ENCODE data around the gene DLGAP1. TPM values are rescaled to one million over a fixed set of nuclear protein-coding genes. Genes with fewer than 3 reads are reported as not detected.

DLGAP1 gene
- total and polyA plus RNA-seq, 4 donors: 0.06 to 1.2 (median 0.17) TPM; not detected in 1

GRCh38 chr18:3552305-3552704 lies 902.8 kb downstream of the DLGAP1 start:
- WGBS: 82% methylated on average over 3 of the region's 3 CpGs
- H3K9me3 ChIP-seq (ENCODE audit: control insufficient read depth in 4 of 4, low read length in 3 of 4): no peaks in the 10 kb centered on the region
- H3K27me3 ChIP-seq (ENCODE audit: control insufficient read depth in 4 of 4, insufficient read depth in 4 of 4, low read length in 3 of 4): no peaks in the 10 kb centered on the region
- H3K27ac ChIP-seq (ENCODE audit: low read depth in 1 of 2, low read length in 2 of 2): no peak overlapping the region
- TF ChIP-seq JUND (IDR thresholded peaks at IDR 0.05) (no peak), SP1 (IDR thresholded peaks at IDR 0.05) (no peak), YY1 (IDR thresholded peaks at IDR 0.05) (no peak), TAF1 (conservative IDR thresholded peaks at IDR 0.05) (no peak), REST (IDR thresholded peaks at IDR 0.05) (no peak), HNF4G (IDR thresholded peaks at IDR 0.05) (no peak), FOXA1 (IDR thresholded peaks at IDR 0.05) (no peak), MAX (IDR thresholded peaks at IDR 0.05) (no peak), NR2F2 (IDR thresholded peaks at IDR 0.05) (no peak), RXRA (IDR thresholded peaks at IDR 0.05) (no peak), RAD21 (IDR thresholded peaks at IDR 0.05) (no peak)
- H3K36me3 ChIP-seq (ENCODE audit: control insufficient read depth in 4 of 4, insufficient read depth in 3 of 4, low read depth in 1 of 4, low read length in 3 of 4): no peaks in the 10 kb centered on the region
- H3K4me3 ChIP-seq (ENCODE audit: low read depth in 1 of 3, low read length in 3 of 3): no peak overlapping the region
- H3K9ac ChIP-seq (ENCODE audit: low read depth in 1 of 2, low read length in 2 of 2): no peak overlapping the region
- H3K4me1 ChIP-seq (ENCODE audit: control insufficient read depth in 4 of 4, insufficient read depth in 4 of 4, low read length in 3 of 4): no peaks in the 10 kb centered on the region
- DNase-seq (ENCODE audit: low spot score): no peak

GRCh38 chr18:3547891-3548615 lies 907.1 kb downstream of the DLGAP1 start:
- Histone ChIP-seq H3K9me3 (ENCODE audit: control insufficient read depth in 4 of 4, low read length in 3 of 4) (no peaks in the 10 kb centered on the region), H3K36me3 (ENCODE audit: control insufficient read depth in 4 of 4, insufficient read depth in 3 of 4, low read depth in 1 of 4, low read length in 3 of 4) (no peaks in the 10 kb centered on the region), H3K9ac (ENCODE audit: low read depth in 1 of 2, low read length in 2 of 2) (no peak overlapping the region), H3K4me3 (ENCODE audit: low read depth in 1 of 3, low read length in 3 of 3) (no peak overlapping the region), H3K4me1 (ENCODE audit: control insufficient read depth in 4 of 4, insufficient read depth in 4 of 4, low read length in 3 of 4) (no peaks in the 10 kb centered on the region), H3K27me3 (ENCODE audit: control insufficient read depth in 4 of 4, insufficient read depth in 4 of 4, low read length in 3 of 4) (no peaks in the 10 kb centered on the region), H3K27ac (ENCODE audit: low read depth in 1 of 2, low read length in 2 of 2) (no peak overlapping the region)
- no peak for TF ChIP-seq NR2F2 (IDR thresholded peaks at IDR 0.05)
- 83% methylated on average over 4 of the region's 4 CpGs for WGBS
- no peak for DNase-seq (ENCODE audit: low spot score)

GRCh38 chr18:3546106-3546505 lies 909.0 kb downstream of the DLGAP1 start:
- WGBS: 96% methylated on average over 5 of the region's 5 CpGs
- no peak for DNase-seq (ENCODE audit: low spot score)
- no peaks in the 10 kb centered on the region for H3K9me3 ChIP-seq (ENCODE audit: control insufficient read depth in 4 of 4, low read length in 3 of 4)
- H3K4me3 ChIP-seq (ENCODE audit: low read depth in 1 of 3, low read length in 3 of 3): no peak overlapping the region
- TF ChIP-seq JUND (IDR thresholded peaks at IDR 0.05) (no peak), HNF4A (conservative IDR thresholded peaks at IDR 0.05) (no peak), EGR1 (IDR thresholded peaks at IDR 0.05; ENCODE audit: low read depth in 2 of 2) (no peak), ZBTB33 (IDR thresholded peaks at IDR 0.05) (no peak), MAX (IDR thresholded peaks at IDR 0.05) (no peak), SP1 (IDR thresholded peaks at IDR 0.05) (no peak), GABPA (IDR thresholded peaks at IDR 0.05 in 1 of 2, conservative IDR thresholded peaks at IDR 0.05 in 1 of 2) (no peak), NR2F2 (IDR thresholded peaks at IDR 0.05) (no peak), FOXA2 (IDR thresholded peaks at IDR 0.05) (no peak), REST (IDR thresholded peaks at IDR 0.05) (no peak), ATF3 (IDR thresholded peaks at IDR 0.05) (no peak)
- H3K27me3 ChIP-seq (ENCODE audit: control insufficient read depth in 4 of 4, insufficient read depth in 4 of 4, low read length in 3 of 4): no peaks in the 10 kb centered on the region
- H3K36me3 ChIP-seq (ENCODE audit: control insufficient read depth in 4 of 4, insufficient read depth in 3 of 4, low read depth in 1 of 4, low read length in 3 of 4): no peaks in the 10 kb centered on the region
- no peak overlapping the region for H3K9ac ChIP-seq (ENCODE audit: low read depth in 1 of 2, low read length in 2 of 2)
- H3K27ac ChIP-seq (ENCODE audit: low read depth in 1 of 2, low read length in 2 of 2): no peak overlapping the region
- no peaks in the 10 kb centered on the region for H3K4me1 ChIP-seq (ENCODE audit: control insufficient read depth in 4 of 4, insufficient read depth in 4 of 4, low read length in 3 of 4)

All from liver (tissue), 9 donors.